GM23248 (cell line): Measurements from ENCODE around the gene SLC1A7.

ENCODE experiments used
- EZH2 ChIP-seq: fragments of 200-600 bp; sonication (generic); IDR thresholded peaks from 2 replicates; pipeline ENCODE4 v1.6.1; 2018; ENCODE audit warnings: antibody characterized with exemption, mild to moderate bottlenecking; ENCODE audit not compliant: insufficient read depth, poor library complexity, severe bottlenecking
- EZH2phosphoT487 ChIP-seq: fragments of 200-600 bp; sonication (generic); IDR thresholded peaks from 2 replicates; pipeline ENCODE4 v1.6.1; 2018; ENCODE audit warnings: antibody characterized with exemption, moderate library complexity, mild to moderate bottlenecking, low read depth; ENCODE audit not compliant: insufficient read depth

- TF ChIP-seq EZH2 (no peak), EZH2phosphoT487 (no peak)
Observed at GRCh38 chr1:53121319-53122172, 20.9 kb downstream of the SLC1A7 start.
